KMS-11 (cell line): Measurements from ENCODE around the gene KRT3.

Source experiments
- H2AFZ ChIP-seq: fragments of 200-600 bp; sonication (generic); 2 replicates; pipeline ENCODE4 v1.6.1; 2016; ENCODE audit warnings: antibody characterized with exemption, mixed run types, low read depth
- H3K27ac ChIP-seq: fragments of 200-600 bp; sonication (generic); 2 replicates; pipeline ENCODE4 v1.6.1; 2016; ENCODE audit warnings: mild to moderate bottlenecking, mixed run types
- H3K27me3 ChIP-seq: fragments of 200-600 bp; sonication (generic); 2 replicates; pipeline ENCODE4 v1.6.1; 2017; ENCODE audit warnings: mild to moderate bottlenecking, low read depth, mixed run types, moderate library complexity; ENCODE audit not compliant: insufficient read depth
- H3K36me3 ChIP-seq: fragments of 200-600 bp; sonication (generic); 2 replicates; pipeline ENCODE4 v1.6.1; 2017; ENCODE audit warnings: mild to moderate bottlenecking, mixed run types; ENCODE audit not compliant: insufficient read depth
- H3K4me1 ChIP-seq: fragments of 200-600 bp; sonication (generic); 2 replicates; pipeline ENCODE4 v1.6.1; 2016; ENCODE audit warnings: mild to moderate bottlenecking, low read depth, mixed run types; ENCODE audit not compliant: poor library complexity, severe bottlenecking
- H3K4me2 ChIP-seq: fragments of 200-600 bp; sonication (generic); 2 replicates; pipeline ENCODE4 v1.7.0; 2016; ENCODE audit warnings: mild to moderate bottlenecking, mixed run types
- H3K4me3 ChIP-seq: fragments of 200-600 bp; sonication (generic); IDR thresholded peaks from 2 replicates; pipeline ENCODE4 v1.6.1; 2017; ENCODE audit warnings: low read depth, low read length, mixed read lengths; ENCODE audit not compliant: insufficient read depth
- H3K79me2 ChIP-seq: fragments of 200-600 bp; sonication (generic); 2 replicates; pipeline ENCODE4 v1.6.1; 2016; ENCODE audit warnings: low read depth, mixed run types; ENCODE audit not compliant: insufficient read depth
- H3K9ac ChIP-seq: fragments of 200-600 bp; sonication (generic); 2 replicates; pipeline ENCODE4 v1.6.1; 2016; ENCODE audit warnings: mild to moderate bottlenecking, mixed run types
- H4K20me1 ChIP-seq: fragments of 200-600 bp; sonication (generic); 2 replicates; pipeline ENCODE4 v1.6.1; 2016; ENCODE audit warnings: mild to moderate bottlenecking, mixed run types; ENCODE audit not compliant: insufficient read depth
- TF ChIP-seq, protein P1 (sequence below): fragments of 200-600 bp; sonication (generic); conservative IDR thresholded peaks from 2 replicates; pipeline ENCODE4 v1.6.1; 2017; ENCODE audit warnings: low read depth, mild to moderate bottlenecking, antibody characterized with exemption, low read length, moderate library complexity, mixed read lengths

The KRT3 gene

DNA sequence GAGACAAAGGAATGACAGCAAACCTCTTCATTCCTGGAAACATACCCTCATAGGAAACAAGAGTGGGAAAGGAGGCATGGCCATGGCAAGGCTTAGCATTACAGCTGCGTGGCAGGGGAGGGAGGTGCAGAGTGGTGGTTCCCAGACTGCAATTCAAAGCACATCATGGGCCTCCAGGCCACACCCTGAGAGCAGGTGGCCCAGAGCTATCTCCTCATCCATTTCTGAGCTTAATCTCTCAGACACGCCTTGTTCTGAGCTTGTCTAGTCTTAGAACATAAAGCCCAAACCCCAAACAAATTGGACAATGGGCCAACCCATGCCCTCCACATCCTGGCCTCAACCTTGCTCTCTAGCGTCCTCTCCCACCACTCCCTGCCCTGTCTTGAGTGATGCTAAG, 5.9 kb upstream of the KRT3 start:
- H4K20me1 ChIP-seq, result no peaks in the 10 kb centered on the region
- TF ChIP-seq, protein P1, sequence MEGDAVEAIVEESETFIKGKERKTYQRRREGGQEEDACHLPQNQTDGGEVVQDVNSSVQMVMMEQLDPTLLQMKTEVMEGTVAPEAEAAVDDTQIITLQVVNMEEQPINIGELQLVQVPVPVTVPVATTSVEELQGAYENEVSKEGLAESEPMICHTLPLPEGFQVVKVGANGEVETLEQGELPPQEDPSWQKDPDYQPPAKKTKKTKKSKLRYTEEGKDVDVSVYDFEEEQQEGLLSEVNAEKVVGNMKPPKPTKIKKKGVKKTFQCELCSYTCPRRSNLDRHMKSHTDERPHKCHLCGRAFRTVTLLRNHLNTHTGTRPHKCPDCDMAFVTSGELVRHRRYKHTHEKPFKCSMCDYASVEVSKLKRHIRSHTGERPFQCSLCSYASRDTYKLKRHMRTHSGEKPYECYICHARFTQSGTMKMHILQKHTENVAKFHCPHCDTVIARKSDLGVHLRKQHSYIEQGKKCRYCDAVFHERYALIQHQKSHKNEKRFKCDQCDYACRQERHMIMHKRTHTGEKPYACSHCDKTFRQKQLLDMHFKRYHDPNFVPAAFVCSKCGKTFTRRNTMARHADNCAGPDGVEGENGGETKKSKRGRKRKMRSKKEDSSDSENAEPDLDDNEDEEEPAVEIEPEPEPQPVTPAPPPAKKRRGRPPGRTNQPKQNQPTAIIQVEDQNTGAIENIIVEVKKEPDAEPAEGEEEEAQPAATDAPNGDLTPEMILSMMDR, result no peak
- no peaks in the 10 kb centered on the region for H3K4me1 ChIP-seq
- no peak overlapping the region for H3K9ac ChIP-seq
- H3K4me2 ChIP-seq, result no peak overlapping the region
- H3K27me3 ChIP-seq, result peaks cover 11% of the 10 kb centered on the region; the same call in 1 of the 2 replicates
- no peak overlapping the region for H3K4me3 ChIP-seq
- H2AFZ ChIP-seq, result no peak overlapping the region
- H3K79me2 ChIP-seq, result no peaks in the 10 kb centered on the region
- no peak overlapping the region for H3K27ac ChIP-seq
- no peaks in the 10 kb centered on the region for H3K36me3 ChIP-seq

GRCh38 chr12:52800259-52800917, 4.5 kb upstream of the KRT3 start:
- H3K36me3 ChIP-seq, result no peaks in the 10 kb centered on the region
- no peak overlapping the region for H3K9ac ChIP-seq
- TF ChIP-seq, protein P1, result no peak
- H3K4me1 ChIP-seq, result no peaks in the 10 kb centered on the region
- H3K4me3 ChIP-seq, result no peak overlapping the region
- no peak overlapping the region for H2AFZ ChIP-seq
- H3K27me3 ChIP-seq, result peaks cover 11% of the 10 kb centered on the region; the same call in 1 of the 2 replicates
- H3K79me2 ChIP-seq, result no peaks in the 10 kb centered on the region
- no peak overlapping the region for H3K27ac ChIP-seq
- H4K20me1 ChIP-seq, result no peaks in the 10 kb centered on the region
- no peak overlapping the region for H3K4me2 ChIP-seq

DNA sequence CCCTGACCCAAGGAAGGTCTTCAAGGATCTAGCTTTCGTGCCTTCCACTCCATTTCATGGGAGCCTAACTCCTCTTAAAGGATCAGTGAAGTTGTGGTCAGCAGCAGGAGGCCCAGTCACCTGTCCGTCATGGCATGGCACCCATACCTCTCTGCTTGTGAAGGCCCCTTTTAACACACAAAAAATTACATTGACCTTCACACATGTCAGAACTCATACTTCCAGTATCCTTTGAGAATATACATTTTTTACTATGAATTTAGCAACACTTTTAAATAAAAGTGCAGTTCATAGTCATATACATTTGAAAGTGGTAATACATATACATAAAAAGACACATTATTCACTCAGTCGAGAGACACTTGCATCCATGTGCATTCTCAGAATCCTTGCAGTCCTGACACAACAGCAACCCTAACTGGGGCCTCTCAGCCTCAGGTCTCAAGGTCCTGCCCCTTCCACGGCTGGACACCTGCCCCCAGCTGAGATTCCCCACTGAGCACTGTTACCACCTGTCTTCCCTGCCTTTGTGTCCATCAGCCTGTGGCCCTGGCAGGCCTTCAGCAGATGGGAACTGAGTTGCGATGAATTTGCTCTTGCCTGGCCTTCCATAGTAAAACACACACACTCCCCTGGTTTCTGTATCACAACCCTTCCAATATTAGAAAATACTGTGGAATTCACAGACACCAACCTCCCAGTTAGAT, 3.7 kb upstream of the KRT3 start:
- H4K20me1 ChIP-seq, result no peaks in the 10 kb centered on the region
- no peak overlapping the region for H2AFZ ChIP-seq
- peaks cover 12% of the 10 kb centered on the region; the same call in 1 of the 2 replicates for H3K27me3 ChIP-seq
- no peaks in the 10 kb centered on the region for H3K79me2 ChIP-seq
- H3K27ac ChIP-seq, result no peak overlapping the region
- H3K4me3 ChIP-seq, result no peak overlapping the region
- no peak overlapping the region for H3K9ac ChIP-seq
- no peaks in the 10 kb centered on the region for H3K4me1 ChIP-seq
- TF ChIP-seq, protein P1, result no peak
- no peak overlapping the region for H3K4me2 ChIP-seq
- H3K36me3 ChIP-seq, result no peaks in the 10 kb centered on the region

DNA sequence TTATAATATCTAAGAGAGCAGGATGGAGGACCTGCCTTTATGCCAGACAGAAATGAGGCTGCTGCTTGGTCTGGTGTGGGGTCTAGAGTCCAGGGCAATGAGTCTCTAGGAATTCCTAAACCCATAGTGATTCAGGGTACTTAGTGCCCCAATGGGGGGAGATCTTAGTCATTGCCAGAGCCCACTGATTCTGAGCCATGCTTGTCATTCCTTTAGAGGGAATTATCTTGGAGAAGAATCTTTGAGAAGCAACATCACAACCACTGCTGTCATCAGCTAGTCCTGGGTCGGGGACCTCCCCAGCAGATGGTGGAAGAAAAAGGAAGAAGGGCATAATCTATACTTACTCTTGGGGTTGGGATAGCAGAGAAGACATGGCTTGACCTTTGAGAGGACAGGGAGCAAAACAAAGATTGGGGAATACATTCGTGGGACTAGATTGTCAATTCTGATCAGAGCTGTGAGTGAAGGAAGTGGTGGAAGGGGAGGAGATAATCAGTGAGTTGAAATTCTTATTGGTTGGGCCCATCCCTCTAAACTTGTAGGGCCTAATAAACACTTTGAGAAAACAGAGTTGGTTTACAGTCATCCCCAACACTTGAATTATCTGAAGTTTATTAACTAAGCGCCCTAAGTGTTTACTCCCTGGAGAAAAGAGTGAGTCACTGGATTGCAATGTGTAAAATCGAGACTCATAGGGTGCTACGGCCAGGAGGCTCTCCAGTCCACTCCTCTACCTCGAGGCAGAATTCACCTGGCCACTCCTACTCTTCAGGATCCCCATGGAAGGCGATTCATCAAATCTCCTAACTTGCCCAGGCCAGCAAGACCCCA, 3.0 kb upstream of the KRT3 start:
- Histone ChIP-seq H3K9ac (no peak overlapping the region), H3K4me3 (no peak overlapping the region), H3K4me1 (peaks cover 7% of the 10 kb centered on the region), H3K27ac (no peak overlapping the region), H3K36me3 (no peaks in the 10 kb centered on the region), H4K20me1 (no peaks in the 10 kb centered on the region), H3K4me2 (no peak overlapping the region), H2AFZ (no peak overlapping the region), H3K79me2 (no peaks in the 10 kb centered on the region), H3K27me3 (peaks cover 14% of the 10 kb centered on the region; the same call in 1 of the 2 replicates)
- TF ChIP-seq, protein P1, result no peak
